ENCODE measurements around the gene DPP6. TPM values are rescaled to one million over a fixed set of nuclear protein-coding genes. Genes with fewer than 3 reads are reported as not detected.

DPP6 gene
- total and polyA plus RNA-seq, 2 experiments from 2014 or later = not detected

DNA sequence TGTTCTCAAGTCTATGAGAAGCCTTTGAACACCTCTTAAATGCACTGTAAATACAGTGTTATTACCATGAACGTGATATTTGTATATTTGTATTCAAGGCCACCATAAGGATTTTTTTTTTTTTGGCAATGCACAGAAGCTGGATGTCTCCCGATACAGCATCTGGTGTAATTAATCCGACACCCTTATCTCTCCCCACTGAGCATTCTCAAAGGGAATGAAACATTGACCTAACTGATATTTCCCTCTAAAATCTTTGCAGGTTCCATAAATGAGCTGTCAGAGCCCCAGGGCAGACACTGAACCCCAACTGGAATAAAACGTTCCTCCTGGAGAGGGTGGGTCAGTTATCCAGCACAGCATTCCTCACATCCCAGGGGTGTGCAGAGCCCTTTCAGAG lies 634.1 kb downstream of the DPP6 start:
- no peaks in the 10 kb centered on the region for H3K79me2 ChIP-seq (replicated peaks; ENCODE audit: insufficient read depth)
- no peak for TF ChIP-seq STAT1 (IDR thresholded peaks at IDR 0.05; ENCODE audit: unreplicated experiment)
- no peak for TF ChIP-seq POLR2AphosphoS5 (IDR thresholded peaks at IDR 0.05; ENCODE audit: low read depth)
- no peak for TF ChIP-seq ZNF114 (CRISPR knock-in tag; IDR thresholded peaks at IDR 0.05)
- TF ChIP-seq EZH2 (IDR thresholded peaks at IDR 0.05; ENCODE audit: low read depth, unreplicated experiment) = no peak
- TF ChIP-seq EZH2phosphoT487 (IDR thresholded peaks at IDR 0.05; ENCODE audit: unreplicated experiment) = no peak
- TF ChIP-seq, protein P1, sequence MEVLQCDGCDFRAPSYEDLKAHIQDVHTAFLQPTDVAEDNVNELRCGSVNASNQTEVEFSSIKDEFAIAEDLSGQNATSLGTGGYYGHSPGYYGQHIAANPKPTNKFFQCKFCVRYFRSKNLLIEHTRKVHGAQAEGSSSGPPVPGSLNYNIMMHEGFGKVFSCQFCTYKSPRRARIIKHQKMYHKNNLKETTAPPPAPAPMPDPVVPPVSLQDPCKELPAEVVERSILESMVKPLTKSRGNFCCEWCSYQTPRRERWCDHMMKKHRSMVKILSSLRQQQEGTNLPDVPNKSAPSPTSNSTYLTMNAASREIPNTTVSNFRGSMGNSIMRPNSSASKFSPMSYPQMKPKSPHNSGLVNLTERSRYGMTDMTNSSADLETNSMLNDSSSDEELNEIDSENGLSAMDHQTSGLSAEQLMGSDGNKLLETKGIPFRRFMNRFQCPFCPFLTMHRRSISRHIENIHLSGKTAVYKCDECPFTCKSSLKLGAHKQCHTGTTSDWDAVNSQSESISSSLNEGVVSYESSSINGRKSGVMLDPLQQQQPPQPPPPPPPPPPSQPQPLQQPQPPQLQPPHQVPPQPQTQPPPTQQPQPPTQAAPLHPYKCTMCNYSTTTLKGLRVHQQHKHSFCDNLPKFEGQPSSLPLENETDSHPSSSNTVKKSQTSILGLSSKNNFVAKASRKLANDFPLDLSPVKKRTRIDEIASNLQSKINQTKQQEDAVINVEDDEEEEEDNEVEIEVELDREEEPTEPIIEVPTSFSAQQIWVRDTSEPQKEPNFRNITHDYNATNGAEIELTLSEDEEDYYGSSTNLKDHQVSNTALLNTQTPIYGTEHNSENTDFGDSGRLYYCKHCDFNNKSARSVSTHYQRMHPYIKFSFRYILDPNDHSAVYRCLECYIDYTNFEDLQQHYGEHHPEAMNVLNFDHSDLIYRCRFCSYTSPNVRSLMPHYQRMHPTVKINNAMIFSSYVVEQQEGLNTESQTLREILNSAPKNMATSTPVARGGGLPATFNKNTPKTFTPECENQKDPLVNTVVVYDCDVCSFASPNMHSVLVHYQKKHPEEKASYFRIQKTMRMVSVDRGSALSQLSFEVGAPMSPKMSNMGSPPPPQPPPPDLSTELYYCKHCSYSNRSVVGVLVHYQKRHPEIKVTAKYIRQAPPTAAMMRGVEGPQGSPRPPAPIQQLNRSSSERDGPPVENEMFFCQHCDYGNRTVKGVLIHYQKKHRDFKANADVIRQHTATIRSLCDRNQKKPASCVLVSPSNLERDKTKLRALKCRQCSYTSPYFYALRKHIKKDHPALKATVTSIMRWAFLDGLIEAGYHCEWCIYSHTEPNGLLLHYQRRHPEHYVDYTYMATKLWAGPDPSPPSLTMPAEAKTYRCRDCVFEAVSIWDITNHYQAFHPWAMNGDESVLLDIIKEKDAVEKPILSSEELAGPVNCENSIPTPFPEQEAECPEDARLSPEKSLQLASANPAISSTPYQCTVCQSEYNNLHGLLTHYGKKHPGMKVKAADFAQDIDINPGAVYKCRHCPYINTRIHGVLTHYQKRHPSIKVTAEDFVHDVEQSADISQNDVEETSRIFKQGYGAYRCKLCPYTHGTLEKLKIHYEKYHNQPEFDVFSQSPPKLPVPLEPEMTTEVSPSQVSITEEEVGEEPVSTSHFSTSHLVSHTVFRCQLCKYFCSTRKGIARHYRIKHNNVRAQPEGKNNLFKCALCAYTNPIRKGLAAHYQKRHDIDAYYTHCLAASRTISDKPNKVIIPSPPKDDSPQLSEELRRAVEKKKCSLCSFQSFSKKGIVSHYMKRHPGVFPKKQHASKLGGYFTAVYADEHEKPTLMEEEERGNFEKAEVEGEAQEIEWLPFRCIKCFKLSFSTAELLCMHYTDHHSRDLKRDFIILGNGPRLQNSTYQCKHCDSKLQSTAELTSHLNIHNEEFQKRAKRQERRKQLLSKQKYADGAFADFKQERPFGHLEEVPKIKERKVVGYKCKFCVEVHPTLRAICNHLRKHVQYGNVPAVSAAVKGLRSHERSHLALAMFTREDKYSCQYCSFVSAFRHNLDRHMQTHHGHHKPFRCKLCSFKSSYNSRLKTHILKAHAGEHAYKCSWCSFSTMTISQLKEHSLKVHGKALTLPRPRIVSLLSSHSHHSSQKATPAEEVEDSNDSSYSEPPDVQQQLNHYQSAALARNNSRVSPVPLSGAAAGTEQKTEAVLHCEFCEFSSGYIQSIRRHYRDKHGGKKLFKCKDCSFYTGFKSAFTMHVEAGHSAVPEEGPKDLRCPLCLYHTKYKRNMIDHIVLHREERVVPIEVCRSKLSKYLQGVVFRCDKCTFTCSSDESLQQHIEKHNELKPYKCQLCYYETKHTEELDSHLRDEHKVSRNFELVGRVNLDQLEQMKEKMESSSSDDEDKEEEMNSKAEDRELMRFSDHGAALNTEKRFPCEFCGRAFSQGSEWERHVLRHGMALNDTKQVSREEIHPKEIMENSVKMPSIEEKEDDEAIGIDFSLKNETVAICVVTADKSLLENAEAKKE (CRISPR knock-in tag; IDR thresholded peaks at IDR 0.05) = no peak
- TF ChIP-seq ZNF331 (CRISPR knock-in tag; IDR thresholded peaks at IDR 0.05; ENCODE audit: low read depth) = no peak
- TF ChIP-seq, protein P2, sequence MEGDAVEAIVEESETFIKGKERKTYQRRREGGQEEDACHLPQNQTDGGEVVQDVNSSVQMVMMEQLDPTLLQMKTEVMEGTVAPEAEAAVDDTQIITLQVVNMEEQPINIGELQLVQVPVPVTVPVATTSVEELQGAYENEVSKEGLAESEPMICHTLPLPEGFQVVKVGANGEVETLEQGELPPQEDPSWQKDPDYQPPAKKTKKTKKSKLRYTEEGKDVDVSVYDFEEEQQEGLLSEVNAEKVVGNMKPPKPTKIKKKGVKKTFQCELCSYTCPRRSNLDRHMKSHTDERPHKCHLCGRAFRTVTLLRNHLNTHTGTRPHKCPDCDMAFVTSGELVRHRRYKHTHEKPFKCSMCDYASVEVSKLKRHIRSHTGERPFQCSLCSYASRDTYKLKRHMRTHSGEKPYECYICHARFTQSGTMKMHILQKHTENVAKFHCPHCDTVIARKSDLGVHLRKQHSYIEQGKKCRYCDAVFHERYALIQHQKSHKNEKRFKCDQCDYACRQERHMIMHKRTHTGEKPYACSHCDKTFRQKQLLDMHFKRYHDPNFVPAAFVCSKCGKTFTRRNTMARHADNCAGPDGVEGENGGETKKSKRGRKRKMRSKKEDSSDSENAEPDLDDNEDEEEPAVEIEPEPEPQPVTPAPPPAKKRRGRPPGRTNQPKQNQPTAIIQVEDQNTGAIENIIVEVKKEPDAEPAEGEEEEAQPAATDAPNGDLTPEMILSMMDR (conservative IDR thresholded peaks at IDR 0.05; ENCODE audit: low read depth in 2 of 2) = no peak
- TF ChIP-seq CREB1 (CRISPR knock-in tag; IDR thresholded peaks at IDR 0.05; ENCODE audit: low read depth) = no peak
- TF ChIP-seq, protein P3, sequence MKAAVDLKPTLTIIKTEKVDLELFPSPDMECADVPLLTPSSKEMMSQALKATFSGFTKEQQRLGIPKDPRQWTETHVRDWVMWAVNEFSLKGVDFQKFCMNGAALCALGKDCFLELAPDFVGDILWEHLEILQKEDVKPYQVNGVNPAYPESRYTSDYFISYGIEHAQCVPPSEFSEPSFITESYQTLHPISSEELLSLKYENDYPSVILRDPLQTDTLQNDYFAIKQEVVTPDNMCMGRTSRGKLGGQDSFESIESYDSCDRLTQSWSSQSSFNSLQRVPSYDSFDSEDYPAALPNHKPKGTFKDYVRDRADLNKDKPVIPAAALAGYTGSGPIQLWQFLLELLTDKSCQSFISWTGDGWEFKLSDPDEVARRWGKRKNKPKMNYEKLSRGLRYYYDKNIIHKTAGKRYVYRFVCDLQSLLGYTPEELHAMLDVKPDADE (IDR thresholded peaks at IDR 0.05) = no peak
- TF ChIP-seq, protein P4, sequence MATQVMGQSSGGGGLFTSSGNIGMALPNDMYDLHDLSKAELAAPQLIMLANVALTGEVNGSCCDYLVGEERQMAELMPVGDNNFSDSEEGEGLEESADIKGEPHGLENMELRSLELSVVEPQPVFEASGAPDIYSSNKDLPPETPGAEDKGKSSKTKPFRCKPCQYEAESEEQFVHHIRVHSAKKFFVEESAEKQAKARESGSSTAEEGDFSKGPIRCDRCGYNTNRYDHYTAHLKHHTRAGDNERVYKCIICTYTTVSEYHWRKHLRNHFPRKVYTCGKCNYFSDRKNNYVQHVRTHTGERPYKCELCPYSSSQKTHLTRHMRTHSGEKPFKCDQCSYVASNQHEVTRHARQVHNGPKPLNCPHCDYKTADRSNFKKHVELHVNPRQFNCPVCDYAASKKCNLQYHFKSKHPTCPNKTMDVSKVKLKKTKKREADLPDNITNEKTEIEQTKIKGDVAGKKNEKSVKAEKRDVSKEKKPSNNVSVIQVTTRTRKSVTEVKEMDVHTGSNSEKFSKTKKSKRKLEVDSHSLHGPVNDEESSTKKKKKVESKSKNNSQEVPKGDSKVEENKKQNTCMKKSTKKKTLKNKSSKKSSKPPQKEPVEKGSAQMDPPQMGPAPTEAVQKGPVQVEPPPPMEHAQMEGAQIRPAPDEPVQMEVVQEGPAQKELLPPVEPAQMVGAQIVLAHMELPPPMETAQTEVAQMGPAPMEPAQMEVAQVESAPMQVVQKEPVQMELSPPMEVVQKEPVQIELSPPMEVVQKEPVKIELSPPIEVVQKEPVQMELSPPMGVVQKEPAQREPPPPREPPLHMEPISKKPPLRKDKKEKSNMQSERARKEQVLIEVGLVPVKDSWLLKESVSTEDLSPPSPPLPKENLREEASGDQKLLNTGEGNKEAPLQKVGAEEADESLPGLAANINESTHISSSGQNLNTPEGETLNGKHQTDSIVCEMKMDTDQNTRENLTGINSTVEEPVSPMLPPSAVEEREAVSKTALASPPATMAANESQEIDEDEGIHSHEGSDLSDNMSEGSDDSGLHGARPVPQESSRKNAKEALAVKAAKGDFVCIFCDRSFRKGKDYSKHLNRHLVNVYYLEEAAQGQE (IDR thresholded peaks at IDR 0.05; ENCODE audit: unreplicated experiment) = no peak
- TF ChIP-seq JUNB (IDR thresholded peaks at IDR 0.05; ENCODE audit: unreplicated experiment) = no peak
- no peak for TF ChIP-seq NANOG (IDR thresholded peaks at IDR 0.05; ENCODE audit: borderline replicate concordance)
- H3K27ac Mint-ChIP-seq = no peak overlapping the region
- peaks cover 5% of the 10 kb centered on the region for H3K27me3 Mint-ChIP-seq (ENCODE audit: insufficient read depth, low read depth, poor library complexity)
- H3K36me3 Mint-ChIP-seq (ENCODE audit: low read depth) = no peaks in the 10 kb centered on the region
- H3K4me3 ChIP-seq = no peak overlapping the region
- DNase-seq (ENCODE audit: low spot score) (no peak), ATAC-seq (no peak)
- H3F3A ChIP-seq (replicated peaks; ENCODE audit: low read depth) = no peaks in the 10 kb centered on the region
- H3K27me3 ChIP-seq (ENCODE audit: insufficient read depth) = no peaks in the 10 kb centered on the region
- no peaks in the 10 kb centered on the region; the same call in 2 of the 3 replicates for H3K9me3 Mint-ChIP-seq
- no peak overlapping the region for H2AFZ ChIP-seq
- H3K9me2 ChIP-seq (ENCODE audit: insufficient read depth) = no peaks in the 10 kb centered on the region
- peaks cover 10% of the 10 kb centered on the region; the same call in 2 of the 3 replicates for H3K4me1 Mint-ChIP-seq
- no peak overlapping the region for H3K4me3 Mint-ChIP-seq
- H3K27ac ChIP-seq (ENCODE audit: low read depth) = no peak overlapping the region
- H4K20me1 ChIP-seq (replicated peaks; ENCODE audit: insufficient read depth) = no peaks in the 10 kb centered on the region
- H3K4me2 ChIP-seq = no peak overlapping the region
- H3K4me1 ChIP-seq (ENCODE audit: insufficient read depth) = no peaks in the 10 kb centered on the region
- H3K36me3 ChIP-seq (ENCODE audit: insufficient read depth) = peaks cover 11% of the 10 kb centered on the region; the same call in 1 of the 2 replicates
